Suppressor macrophage (primary cell): ENCODE results near the gene RSPH10B.
"Not testable (repeated sequence)": the region's sequence is repeated elsewhere in the genome, so short reads cannot be mapped to it uniquely, and the experiment has no call there.

ENCODE experiments used
- DNase-seq, 4 experiments: peaks; one replicate each; pipeline ENCODE4 v3.0.0-alpha.2; 2020 to 2022
- total RNA-seq, 17 experiments: gene quantifications; one replicate each; lab custom pipeline; 2026; ENCODE audit warnings: mixed read lengths in 6 of 17, inconsistent platforms in 3 of 17; lab: John Stamatoyannopoulos, UW

The RSPH10B gene
- 0 to 0.66 (median 0) reads per million in 17 experiments for total RNA-seq

GRCh38 chr7:5970347-5970911 is at the start of gene RSPH10B:
RSPH10B (minus strand) TSS chr7:5970689; CDS start chr7:5967116, 3,573 bp downstream.
- not testable (repeated sequence) for DNase-seq

GRCh38 chr7:6016653-6016966 is 46.1 kb upstream of the RSPH10B start:
- no peak for DNase-seq

DNA sequence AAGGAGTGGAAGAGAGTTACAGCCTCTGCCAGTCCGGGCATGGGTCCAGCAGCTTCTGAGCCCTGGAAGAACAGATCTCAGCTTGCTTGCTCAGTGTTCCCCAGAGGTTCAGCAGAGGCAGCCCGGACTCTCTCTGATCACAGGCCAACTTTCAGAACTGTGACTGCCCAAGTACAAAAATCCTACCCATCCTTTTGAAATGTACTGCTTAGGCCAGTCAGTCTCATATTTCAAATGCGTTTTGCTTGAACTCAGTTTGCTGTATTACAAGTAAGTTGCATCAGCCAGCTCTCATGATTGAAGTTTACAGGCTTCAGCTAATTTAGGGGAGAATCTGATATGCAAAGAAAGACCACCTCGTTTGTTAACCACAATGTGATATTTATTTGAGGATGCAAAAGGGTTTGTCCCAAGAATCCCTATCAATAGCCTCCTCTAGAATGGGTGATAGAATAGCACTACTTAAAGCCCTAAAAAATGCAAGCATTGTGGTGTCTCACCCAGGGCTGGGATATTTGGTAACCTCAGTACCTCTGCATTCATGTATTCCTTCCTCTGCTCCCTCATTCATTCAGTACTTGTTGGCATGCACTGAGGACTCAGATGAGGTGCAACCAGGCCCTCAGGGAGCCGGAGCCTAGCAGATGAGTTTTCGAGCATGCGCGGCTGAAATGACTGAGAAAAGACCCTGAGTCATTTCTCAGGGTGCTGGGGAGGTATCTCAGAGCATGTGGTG is 45.6 kb upstream of the RSPH10B start:
- DNase-seq: no peak

GRCh38 chr7:6012355-6013104 is 42.0 kb upstream of the RSPH10B start:
- no peak for DNase-seq

- DNase-seq: no peak
Measured at GRCh38 chr7:6011541-6011940, 41.1 kb upstream of the RSPH10B start.

- not testable (repeated sequence) for DNase-seq
Measured at GRCh38 chr7:6010370-6010769, 39.9 kb upstream of the RSPH10B start.

DNA sequence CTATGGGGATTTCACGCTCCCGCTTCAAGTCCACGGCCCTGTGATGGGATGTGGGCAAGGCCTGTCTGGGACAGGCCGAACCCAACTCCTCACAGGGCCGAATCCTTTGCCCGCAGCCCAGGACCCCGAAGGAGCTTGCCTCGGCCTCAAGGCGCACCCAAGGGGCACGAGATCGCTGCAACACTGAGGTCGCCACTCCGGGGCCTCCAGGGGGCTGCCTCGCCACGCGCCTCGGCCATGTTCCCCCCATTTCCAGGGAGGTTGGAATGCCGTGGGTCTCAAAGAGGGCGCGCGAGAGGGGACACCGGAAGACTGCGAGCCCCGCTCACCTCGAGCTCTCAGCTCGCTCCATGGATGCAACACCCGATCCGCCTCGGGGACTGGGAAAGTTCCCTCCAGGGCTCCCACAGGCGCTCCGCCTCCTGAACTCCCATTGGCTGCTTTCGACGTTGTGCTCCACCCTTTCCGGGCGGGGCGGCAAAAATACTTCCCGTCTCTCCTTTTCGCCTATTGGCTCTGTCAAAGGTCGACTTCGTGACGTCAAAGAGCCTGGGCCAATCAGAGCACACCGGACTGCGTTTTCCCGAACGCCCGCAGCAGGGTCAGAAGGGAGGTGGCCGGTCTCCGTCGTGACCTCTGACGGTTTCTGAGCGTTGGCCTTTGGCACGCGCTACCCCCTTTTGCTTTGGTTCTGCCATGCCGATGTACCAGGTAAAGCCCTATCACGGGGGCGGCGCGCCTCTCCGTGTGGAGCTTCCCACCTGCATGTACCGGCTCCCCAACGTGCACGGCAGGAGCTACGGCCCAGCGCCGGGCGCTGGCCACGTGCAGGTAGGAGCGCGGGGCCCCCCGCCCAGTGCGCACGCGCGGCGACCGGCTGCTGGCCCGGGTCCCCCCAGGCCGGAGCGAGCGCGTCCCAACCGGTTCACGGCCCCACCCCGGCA is 38.5 kb upstream of the RSPH10B start, which contains the start of the genes AIMP2 and PMS2:
TSS of gene AIMP2 (plus strand) at position 605 of the 944 bp plus-strand sequence. CDS start at position 697, 92 bp downstream.
TSS of gene PMS2 (minus strand) at position 382 of the 944 bp plus-strand sequence. CDS start at position 352, 30 bp downstream.
- DNase-seq: peak; percentile 98 to 100 (median 99)

GRCh38 chr7:6007835-6008590 is 37.5 kb upstream of the RSPH10B start:
- DNase-seq: not testable (repeated sequence)

GRCh38 chr7:6007386-6007785 is 36.9 kb upstream of the RSPH10B start:
- DNase-seq: no peak

- peak; percentile 68 to 87 (median 72) for DNase-seq
Measured at GRCh38 chr7:5997210-5997808, 26.8 kb upstream of the RSPH10B start.

GRCh38 chr7:5987061-5987460 is 16.6 kb upstream of the RSPH10B start:
- not testable (repeated sequence) for DNase-seq

- not testable (repeated sequence) for DNase-seq
Measured at GRCh38 chr7:5979680-5980314, 9.3 kb upstream of the RSPH10B start.

DNA sequence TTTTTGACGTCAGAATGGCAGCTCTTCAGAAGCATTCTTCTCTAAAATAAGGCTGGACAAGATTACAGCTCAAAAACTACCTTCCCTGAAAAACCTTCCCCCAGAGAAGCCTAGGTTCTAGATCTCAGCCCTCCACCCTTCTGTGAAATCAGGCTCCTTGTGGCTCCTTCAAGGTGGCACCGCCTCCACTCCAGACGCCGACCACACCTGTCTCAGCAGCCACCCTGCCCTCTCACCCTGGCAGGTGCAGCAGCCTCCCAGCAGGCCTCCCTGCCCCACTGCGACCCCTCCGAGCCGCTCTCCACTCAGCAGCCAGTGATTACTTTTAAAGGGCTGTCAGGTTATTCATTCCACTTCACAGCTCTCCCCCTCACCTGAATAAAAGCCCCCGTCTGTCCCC is 3.1 kb upstream of the RSPH10B start:
- DNase-seq: not testable (repeated sequence)

GRCh38 chr7:5963810-5964209 is 6.7 kb downstream of the RSPH10B start:
- not testable (repeated sequence) for DNase-seq

- DNase-seq: not testable (repeated sequence)
Measured at GRCh38 chr7:5963205-5963604, 7.3 kb downstream of the RSPH10B start.

- not testable (repeated sequence) for DNase-seq
Measured at GRCh38 chr7:5934945-5935450, 35.5 kb downstream of the RSPH10B start.

DNA sequence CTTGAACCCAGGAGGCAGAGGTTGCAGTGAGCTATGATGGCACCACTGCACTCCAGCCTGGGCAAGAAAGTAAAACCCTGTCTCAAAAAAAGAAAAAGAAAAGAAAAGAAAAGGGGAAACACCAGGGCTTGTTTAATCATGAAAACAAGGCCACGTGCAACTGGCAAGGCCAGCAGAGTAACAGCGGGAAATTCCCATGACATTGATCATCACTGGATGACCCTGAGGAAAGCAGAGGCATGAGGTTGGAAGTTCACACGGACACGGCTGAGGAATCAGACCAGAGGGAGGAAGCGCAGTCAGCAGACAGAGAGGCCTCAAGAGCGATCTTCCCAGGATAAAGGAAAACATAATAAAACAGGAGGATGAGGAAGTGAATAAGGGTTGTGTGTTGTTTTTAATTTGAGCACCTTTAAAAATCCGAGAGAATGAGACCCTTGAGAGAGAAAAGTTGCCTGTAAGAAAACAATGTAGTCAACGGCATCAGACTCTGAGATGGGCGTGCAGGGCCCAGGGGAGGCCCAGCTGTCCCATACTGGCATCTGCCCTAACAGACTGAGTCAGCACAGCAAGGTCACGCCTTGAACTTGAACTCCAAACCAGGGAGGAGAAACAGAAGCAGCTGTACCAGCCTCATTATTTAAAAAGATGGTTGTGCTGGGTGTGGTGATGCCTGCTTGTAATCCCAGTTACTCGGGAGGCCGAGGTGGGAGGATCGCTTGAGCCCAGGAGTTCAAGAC is 38.4 kb downstream of the RSPH10B start:
- not testable (repeated sequence) for DNase-seq

DNA sequence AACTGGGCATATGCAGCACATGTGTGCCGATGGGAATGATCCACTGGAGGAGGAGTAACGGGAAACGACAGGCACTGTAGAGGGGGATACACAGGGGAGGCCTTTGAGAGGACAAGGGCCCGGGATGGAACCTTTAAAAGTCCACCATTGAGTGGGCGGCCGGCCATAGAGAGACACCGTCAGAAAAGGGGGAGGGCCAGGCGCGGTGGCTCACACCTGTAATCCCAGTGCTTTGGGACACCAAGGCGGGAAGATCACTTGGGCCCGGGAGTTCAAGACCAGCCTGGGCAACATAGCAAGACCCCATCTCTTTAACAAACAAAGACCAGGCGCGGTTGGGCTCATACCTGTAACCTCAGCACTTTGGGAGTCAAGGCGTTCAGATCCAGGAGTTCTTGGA is 39.2 kb downstream of the RSPH10B start:
- not testable (repeated sequence) for DNase-seq

DNA sequence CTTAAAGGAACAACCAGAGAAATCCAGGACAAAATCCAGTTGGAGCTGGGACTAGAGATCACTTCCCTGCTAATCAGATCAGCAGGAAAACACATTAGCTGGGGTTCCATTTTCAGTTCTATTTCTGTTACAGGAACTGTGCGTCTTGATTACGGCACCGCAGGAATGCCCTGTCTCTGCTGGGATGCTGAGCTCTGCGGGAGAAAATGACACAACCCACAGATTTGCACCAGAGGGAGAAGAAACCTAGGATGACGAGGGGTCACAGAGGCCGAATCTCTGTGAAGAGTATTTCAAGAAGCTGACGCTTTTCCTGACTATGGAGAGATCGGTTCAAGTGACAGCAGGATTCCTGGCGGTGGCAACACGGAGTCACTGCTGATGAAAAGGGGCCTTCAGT is 40.2 kb downstream of the RSPH10B start:
- DNase-seq: not testable (repeated sequence)
